Measurements from ENCODE around the gene IDE.

The IDE gene

GRCh38 chr10:92544296-92544695 lies 29.6 kb downstream of the IDE start:
- Histone ChIP-seq H3K36me3 (ENCODE audit: insufficient read depth, low read length) (no peaks in the 10 kb centered on the region), H3K9me3 (ENCODE audit: control insufficient read depth, insufficient read depth, low read length) (no peaks in the 10 kb centered on the region), H3K4me1 (ENCODE audit: insufficient read depth, low read length) (peaks cover 5% of the 10 kb centered on the region), H3K9ac (ENCODE audit: low read depth, low read length) (no peak overlapping the region)

- H3K36me3 ChIP-seq (ENCODE audit: insufficient read depth, low read length): no peaks in the 10 kb centered on the region
- H3K9me3 ChIP-seq (ENCODE audit: control insufficient read depth, insufficient read depth, low read length): no peaks in the 10 kb centered on the region
- no peak overlapping the region for H3K9ac ChIP-seq (ENCODE audit: low read depth, low read length)
- H3K4me1 ChIP-seq (ENCODE audit: insufficient read depth, low read length): peaks cover 5% of the 10 kb centered on the region
Observed at GRCh38 chr10:92542458-92542857, 31.4 kb downstream of the IDE start.

GRCh38 chr10:92541583-92541982 lies 32.3 kb downstream of the IDE start:
- Histone ChIP-seq H3K36me3 (ENCODE audit: insufficient read depth, low read length) (no peaks in the 10 kb centered on the region), H3K4me1 (ENCODE audit: insufficient read depth, low read length) (peaks cover 5% of the 10 kb centered on the region), H3K9ac (ENCODE audit: low read depth, low read length) (no peak overlapping the region), H3K9me3 (ENCODE audit: control insufficient read depth, insufficient read depth, low read length) (no peaks in the 10 kb centered on the region)

GRCh38 chr10:92538231-92538958 lies 35.5 kb downstream of the IDE start:
- Histone ChIP-seq H3K4me1 (ENCODE audit: insufficient read depth, low read length) (no peaks in the 10 kb centered on the region; the same call in 1 of the 2 replicates), H3K9ac (ENCODE audit: low read depth, low read length) (no peak overlapping the region), H3K36me3 (ENCODE audit: insufficient read depth, low read length) (no peaks in the 10 kb centered on the region), H3K9me3 (ENCODE audit: control insufficient read depth, insufficient read depth, low read length) (no peaks in the 10 kb centered on the region)

GRCh38 chr10:92530891-92531535 lies 42.9 kb downstream of the IDE start:
- H3K36me3 ChIP-seq (ENCODE audit: insufficient read depth, low read length): no peaks in the 10 kb centered on the region; the same call in 1 of the 2 replicates
- no peaks in the 10 kb centered on the region for H3K9me3 ChIP-seq (ENCODE audit: control insufficient read depth, insufficient read depth, low read length)
- no peak overlapping the region for H3K9ac ChIP-seq (ENCODE audit: low read depth, low read length)
- H3K4me1 ChIP-seq (ENCODE audit: insufficient read depth, low read length): no peaks in the 10 kb centered on the region

GRCh38 chr10:92530421-92530820 lies 43.5 kb downstream of the IDE start:
- H3K9me3 ChIP-seq (ENCODE audit: control insufficient read depth, insufficient read depth, low read length): no peaks in the 10 kb centered on the region
- no peaks in the 10 kb centered on the region; the same call in 1 of the 2 replicates for H3K36me3 ChIP-seq (ENCODE audit: insufficient read depth, low read length)
- H3K9ac ChIP-seq (ENCODE audit: low read depth, low read length): no peak overlapping the region
- H3K4me1 ChIP-seq (ENCODE audit: insufficient read depth, low read length): no peaks in the 10 kb centered on the region

GRCh38 chr10:92527716-92528115 lies 46.2 kb downstream of the IDE start:
- H3K9ac ChIP-seq (ENCODE audit: low read depth, low read length): no peak overlapping the region
- H3K9me3 ChIP-seq (ENCODE audit: control insufficient read depth, insufficient read depth, low read length): no peaks in the 10 kb centered on the region
- H3K36me3 ChIP-seq (ENCODE audit: insufficient read depth, low read length): no peaks in the 10 kb centered on the region; the same call in 1 of the 2 replicates
- H3K4me1 ChIP-seq (ENCODE audit: insufficient read depth, low read length): no peaks in the 10 kb centered on the region

GRCh38 chr10:92523639-92524038 lies 50.3 kb downstream of the IDE start:
- H3K9me3 ChIP-seq (ENCODE audit: control insufficient read depth, insufficient read depth, low read length): no peaks in the 10 kb centered on the region
- no peak overlapping the region for H3K9ac ChIP-seq (ENCODE audit: low read depth, low read length)
- H3K4me1 ChIP-seq (ENCODE audit: insufficient read depth, low read length): no peaks in the 10 kb centered on the region
- H3K36me3 ChIP-seq (ENCODE audit: insufficient read depth, low read length): no peaks in the 10 kb centered on the region

- Histone ChIP-seq H3K4me1 (ENCODE audit: insufficient read depth, low read length) (no peaks in the 10 kb centered on the region), H3K9ac (ENCODE audit: low read depth, low read length) (no peak overlapping the region), H3K9me3 (ENCODE audit: control insufficient read depth, insufficient read depth, low read length) (no peaks in the 10 kb centered on the region), H3K36me3 (ENCODE audit: insufficient read depth, low read length) (no peaks in the 10 kb centered on the region)
Observed at GRCh38 chr10:92517034-92517655, 56.7 kb downstream of the IDE start.

- Histone ChIP-seq H3K36me3 (ENCODE audit: insufficient read depth, low read length) (no peaks in the 10 kb centered on the region), H3K9me3 (ENCODE audit: control insufficient read depth, insufficient read depth, low read length) (no peaks in the 10 kb centered on the region), H3K4me1 (ENCODE audit: insufficient read depth, low read length) (no peaks in the 10 kb centered on the region), H3K9ac (ENCODE audit: low read depth, low read length) (no peak overlapping the region)
Observed at GRCh38 chr10:92508866-92509265, 65.0 kb downstream of the IDE start.

- H3K4me1 ChIP-seq (ENCODE audit: insufficient read depth, low read length): no peaks in the 10 kb centered on the region
- no peaks in the 10 kb centered on the region for H3K36me3 ChIP-seq (ENCODE audit: insufficient read depth, low read length)
- H3K9ac ChIP-seq (ENCODE audit: low read depth, low read length): no peak overlapping the region
- H3K9me3 ChIP-seq (ENCODE audit: control insufficient read depth, insufficient read depth, low read length): no peaks in the 10 kb centered on the region
Observed at GRCh38 chr10:92506336-92506735, 67.6 kb downstream of the IDE start.

GRCh38 chr10:92505044-92505443 lies 68.8 kb downstream of the IDE start:
- Histone ChIP-seq H3K4me1 (ENCODE audit: insufficient read depth, low read length) (no peaks in the 10 kb centered on the region), H3K9ac (ENCODE audit: low read depth, low read length) (no peak overlapping the region), H3K36me3 (ENCODE audit: insufficient read depth, low read length) (no peaks in the 10 kb centered on the region), H3K9me3 (ENCODE audit: control insufficient read depth, insufficient read depth, low read length) (no peaks in the 10 kb centered on the region)

GRCh38 chr10:92502296-92502808 lies 71.5 kb downstream of the IDE start:
- Histone ChIP-seq H3K9me3 (ENCODE audit: control insufficient read depth, insufficient read depth, low read length) (no peaks in the 10 kb centered on the region), H3K9ac (ENCODE audit: low read depth, low read length) (no peak overlapping the region), H3K36me3 (ENCODE audit: insufficient read depth, low read length) (no peaks in the 10 kb centered on the region), H3K4me1 (ENCODE audit: insufficient read depth, low read length) (no peaks in the 10 kb centered on the region)

- no peak overlapping the region for H3K9ac ChIP-seq (ENCODE audit: low read depth, low read length)
- H3K36me3 ChIP-seq (ENCODE audit: insufficient read depth, low read length): peaks cover 6% of the 10 kb centered on the region; the same call in 1 of the 2 replicates
- H3K4me1 ChIP-seq (ENCODE audit: insufficient read depth, low read length): no peaks in the 10 kb centered on the region
- no peaks in the 10 kb centered on the region for H3K9me3 ChIP-seq (ENCODE audit: control insufficient read depth, insufficient read depth, low read length)
Observed at GRCh38 chr10:92493362-92493761, 80.5 kb downstream of the IDE start.

Measured in ES-I3 (cell line).